Stimulated activated CD8-positive, alpha-beta memory T cell treated with anti-CD3 and anti-CD28 coated beads, Interleukin-15, amount 100 ng/mL, for 24 hours (primary cell): Measurements from ENCODE around the gene AEBP2.
"Not testable (repeated sequence)": the region's sequence is repeated elsewhere in the genome, so short reads cannot be mapped to it uniquely, and the experiment has no call there.

Source experiments
- DNase-seq: peaks from one replicate; pipeline ENCODE4 v3.0.0-alpha.2; 2020; ENCODE audit warnings: low read depth

The AEBP2 gene, protein sequence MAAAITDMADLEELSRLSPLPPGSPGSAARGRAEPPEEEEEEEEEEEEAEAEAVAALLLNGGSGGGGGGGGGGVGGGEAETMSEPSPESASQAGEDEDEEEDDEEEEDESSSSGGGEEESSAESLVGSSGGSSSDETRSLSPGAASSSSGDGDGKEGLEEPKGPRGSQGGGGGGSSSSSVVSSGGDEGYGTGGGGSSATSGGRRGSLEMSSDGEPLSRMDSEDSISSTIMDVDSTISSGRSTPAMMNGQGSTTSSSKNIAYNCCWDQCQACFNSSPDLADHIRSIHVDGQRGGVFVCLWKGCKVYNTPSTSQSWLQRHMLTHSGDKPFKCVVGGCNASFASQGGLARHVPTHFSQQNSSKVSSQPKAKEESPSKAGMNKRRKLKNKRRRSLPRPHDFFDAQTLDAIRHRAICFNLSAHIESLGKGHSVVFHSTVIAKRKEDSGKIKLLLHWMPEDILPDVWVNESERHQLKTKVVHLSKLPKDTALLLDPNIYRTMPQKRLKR

DNA sequence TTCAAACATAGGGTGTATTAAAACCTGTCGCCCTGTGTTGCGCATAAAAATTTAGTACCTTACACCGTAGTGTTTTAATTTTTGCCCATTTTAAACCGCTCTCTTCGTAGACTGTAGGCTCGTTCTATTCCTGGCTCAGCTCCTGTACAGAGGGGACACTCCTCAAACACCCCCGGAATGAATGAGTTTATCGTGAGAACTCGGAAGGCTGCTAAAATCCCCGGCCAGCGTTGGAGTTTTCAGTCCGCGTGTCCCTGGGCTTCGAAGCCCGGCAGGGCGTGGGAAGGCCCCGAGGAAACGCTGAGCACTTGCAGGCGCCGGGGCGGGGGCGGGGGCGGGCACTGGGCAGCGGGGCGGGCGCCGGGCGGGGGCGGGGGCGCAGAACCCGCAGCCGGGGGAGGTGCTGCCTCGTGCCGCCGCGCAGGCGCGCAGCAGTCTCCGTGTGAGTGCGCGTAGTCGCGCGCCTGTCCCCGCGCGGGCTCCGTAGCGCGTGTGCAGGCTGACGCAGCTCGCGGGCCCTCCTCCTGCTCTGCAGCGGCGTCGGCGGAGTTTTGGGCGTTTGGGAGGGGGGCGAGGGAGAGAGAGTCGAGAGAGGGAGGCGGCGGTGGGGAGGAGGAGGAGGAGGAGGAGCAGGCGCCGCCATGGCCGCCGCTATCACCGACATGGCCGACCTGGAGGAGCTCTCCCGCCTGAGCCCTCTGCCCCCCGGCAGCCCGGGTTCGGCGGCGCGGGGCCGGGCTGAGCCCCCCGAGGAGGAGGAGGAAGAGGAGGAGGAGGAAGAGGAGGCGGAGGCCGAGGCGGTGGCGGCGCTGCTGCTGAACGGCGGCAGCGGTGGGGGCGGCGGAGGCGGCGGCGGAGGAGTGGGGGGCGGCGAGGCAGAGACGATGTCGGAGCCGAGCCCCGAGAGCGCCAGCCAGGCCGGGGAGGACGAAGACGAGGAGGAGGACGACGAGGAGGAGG, at the start of gene AEBP2:
Gene AEBP2, plus strand, starts transcription at position 434 of the 960 bp plus-strand sequence. Its CDS starts 208 bp downstream, at position 642.
- peak; percentile 58 for DNase-seq

DNA sequence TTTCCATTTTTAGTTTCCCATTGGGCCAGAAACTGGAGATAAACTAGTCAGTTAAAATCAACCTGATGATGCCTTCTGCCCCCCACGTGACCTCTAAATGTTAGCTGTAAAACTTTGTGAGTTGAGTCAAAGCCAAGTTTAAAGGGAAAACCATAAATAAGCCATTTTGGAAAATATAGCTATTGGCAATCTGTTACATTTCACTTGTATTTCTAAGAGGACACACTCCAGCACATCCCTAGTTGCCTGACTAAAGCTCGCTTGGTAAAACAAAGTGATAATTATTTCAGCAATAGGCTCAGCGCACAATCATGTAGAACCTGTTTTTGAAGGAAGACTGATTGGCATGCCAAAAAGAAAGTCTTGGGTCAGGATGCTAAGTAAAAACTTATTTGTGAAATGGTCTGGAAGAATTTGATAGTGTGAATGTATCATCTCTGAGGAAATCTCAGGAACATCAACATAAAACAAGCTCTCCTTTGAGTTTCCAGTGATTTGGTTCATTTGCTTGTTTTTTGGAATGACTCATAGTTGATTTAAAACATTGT, 49.2 kb upstream of the AEBP2 start:
- DNase-seq, result no peak

DNA sequence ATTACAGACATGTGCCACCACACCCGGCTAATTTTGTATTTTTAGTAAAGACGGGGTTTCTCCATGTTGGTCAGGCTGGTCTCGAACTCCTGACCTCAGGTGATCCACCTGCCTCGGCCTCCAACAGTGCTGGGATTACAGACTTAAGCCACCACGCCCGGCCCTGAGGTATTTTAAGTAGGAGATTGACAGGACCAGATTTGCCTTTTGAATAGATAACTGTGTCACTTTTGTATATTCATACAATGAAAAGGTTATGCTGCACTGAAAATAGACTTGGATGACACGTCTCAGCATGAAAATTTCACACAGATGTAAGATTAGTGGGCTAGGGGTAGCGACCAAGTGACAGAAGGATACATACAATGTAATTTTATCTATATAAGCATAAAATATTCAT, 46.6 kb upstream of the AEBP2 start:
- not testable (repeated sequence) for DNase-seq

DNA sequence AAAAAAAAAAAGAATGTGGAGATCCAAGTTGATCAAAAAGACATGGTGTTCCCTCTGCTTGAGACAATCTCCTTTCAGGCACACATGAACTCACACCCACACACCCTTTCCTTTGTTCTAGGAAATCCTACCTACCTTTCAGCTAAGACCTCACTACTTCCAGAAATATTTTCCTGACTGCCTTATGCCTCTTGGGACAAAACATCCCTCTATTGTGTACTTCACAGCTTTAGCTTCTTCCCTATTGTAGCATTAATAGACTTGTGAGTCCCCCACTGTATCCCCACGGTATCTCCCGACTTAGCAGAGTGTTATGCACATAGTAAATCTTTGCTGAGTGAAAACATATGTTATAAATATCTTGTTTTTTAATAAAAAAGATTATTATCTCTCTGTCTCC, 44.9 kb upstream of the AEBP2 start:
- no peak for DNase-seq

- DNase-seq, result no peak
These were observed 41.8 kb upstream of the AEBP2 start for GRCh38 chr12:19397534-19397933.

DNA sequence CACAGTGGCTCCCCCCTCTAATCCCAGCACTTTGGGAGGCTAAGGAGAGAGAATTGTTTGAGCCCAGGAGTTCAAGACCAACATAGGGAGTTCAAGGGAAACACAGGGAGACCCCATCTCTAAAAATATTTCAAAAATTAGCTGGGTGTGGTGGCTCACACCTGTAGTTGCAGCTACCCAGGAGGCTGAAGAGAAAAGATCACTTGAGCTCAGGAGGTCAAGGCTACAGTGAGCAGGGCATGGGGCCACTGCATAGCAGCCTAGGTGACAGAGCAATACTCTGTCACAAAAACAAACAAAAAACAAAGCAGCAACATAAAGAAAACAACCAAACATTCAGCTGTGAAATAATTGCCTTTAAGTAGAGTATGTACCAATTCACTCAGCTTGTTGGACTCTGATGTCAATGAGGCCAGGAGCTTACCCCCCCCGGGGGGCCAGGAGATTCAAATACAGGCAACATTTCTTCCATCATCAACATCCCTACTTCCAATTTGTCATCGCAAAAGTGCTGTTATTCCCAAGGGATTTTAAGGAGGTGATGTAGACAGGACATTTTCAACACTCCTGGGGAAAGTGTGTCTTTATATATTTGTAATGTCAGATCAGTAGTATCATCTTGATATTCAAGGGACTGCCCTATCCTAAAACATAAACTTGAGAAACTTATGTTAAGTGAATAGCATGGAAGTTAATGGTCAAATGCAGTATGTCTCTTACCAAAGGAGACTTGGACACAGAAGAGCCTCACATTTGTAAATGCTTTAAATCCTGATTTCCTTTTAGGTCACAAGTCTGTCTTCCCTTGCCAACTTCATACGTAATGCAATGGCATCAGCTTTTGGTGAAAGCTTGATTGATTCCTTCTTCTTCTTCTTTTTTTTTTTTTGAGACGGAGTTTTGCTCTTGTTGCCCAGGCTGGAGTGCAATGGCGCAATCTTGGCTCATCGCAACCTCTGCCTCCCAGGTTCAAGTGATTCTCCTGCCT, 40.6 kb upstream of the AEBP2 start:
- no peak for DNase-seq

- DNase-seq, result not testable (repeated sequence)
These were observed 38.5 kb upstream of the AEBP2 start for GRCh38 chr12:19400649-19401285.

- DNase-seq, result no peak
These were observed 37.1 kb upstream of the AEBP2 start for GRCh38 chr12:19402211-19402610.

DNA sequence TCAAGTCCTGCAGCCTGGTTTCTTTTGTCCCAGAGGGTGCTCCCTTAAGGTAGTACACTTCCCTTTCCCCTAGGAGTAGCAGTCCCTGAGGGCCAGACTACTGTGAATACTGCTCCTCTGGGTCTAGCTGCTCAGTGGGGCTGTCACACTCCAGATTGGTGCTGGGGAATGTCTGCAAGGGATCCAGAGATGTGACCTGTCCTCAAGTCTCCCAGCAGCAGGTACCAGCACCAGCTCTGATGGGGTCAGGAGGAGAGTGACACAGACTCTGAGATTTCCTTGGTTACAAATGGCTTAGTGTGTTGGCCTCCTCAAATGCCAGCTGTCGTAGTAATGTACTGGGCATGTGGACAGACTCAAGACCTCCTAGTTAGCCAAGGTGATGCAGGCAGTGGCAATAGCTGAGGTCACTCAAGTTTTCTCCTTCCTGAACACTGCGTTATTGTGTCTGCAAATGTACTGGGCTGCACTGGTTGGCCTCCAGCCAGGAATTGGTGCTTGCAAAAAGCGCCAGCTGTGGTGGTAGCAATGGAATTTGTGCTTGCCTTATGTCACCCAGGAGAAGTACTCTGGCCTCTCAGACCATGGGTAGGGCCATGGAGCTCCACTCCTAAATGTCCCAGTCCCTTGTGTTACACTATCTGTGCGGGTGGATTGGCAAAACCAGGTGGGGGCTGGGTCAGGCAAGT, 36.4 kb upstream of the AEBP2 start:
- no peak for DNase-seq

DNA sequence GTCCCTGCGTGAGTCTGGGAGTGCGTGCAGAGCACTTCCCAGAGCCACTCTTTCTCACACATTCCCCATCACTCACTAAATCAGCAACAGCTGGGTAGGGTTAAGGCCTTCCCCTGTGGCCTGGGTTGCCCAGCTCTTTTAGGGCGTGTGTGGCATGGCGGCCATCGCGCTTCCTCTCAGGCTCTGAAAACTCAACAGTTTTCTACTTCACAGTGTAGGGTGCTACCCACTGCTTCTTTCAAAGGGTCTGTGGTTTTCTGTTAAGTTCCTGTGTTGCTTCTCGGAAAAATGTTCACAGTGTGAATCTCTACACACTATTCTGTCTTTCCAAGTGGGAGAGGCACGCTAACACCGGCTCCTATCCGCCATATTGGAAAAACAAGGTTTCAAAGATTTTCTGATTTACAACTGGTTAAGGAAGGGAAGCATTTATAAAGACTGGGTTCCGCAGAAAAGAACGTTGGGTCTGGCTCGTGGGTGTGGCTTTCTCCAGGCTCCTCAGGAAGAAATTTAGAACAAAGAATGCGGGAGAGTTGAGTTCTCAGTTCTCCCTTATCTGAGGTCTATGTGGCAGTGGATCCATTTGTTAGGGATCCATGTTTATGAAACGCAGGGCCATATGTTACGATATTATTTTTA, 34.9 kb upstream of the AEBP2 start:
- DNase-seq, result no peak

- no peak for DNase-seq
These were observed 29.9 kb upstream of the AEBP2 start for GRCh38 chr12:19409376-19409775.

DNA sequence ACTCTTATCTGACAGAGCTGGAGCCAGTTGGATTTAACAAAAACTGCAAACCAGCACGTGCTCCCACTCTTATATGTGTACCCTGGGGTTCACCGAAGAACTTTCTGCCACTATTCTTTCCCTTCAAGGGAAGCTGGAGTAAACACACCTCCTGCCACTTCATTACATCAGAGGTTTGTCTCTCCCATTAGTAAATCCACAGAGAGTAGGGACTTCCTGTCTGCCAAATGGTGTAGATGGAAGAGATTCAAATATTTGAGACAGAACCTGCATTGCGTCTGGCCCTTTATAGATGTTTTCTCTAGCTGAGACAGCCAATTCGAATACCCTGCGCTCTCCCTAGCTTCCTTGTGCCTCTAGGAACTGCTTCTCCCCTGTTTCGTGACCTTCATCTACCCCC, 29.1 kb upstream of the AEBP2 start:
- DNase-seq, result no peak

DNA sequence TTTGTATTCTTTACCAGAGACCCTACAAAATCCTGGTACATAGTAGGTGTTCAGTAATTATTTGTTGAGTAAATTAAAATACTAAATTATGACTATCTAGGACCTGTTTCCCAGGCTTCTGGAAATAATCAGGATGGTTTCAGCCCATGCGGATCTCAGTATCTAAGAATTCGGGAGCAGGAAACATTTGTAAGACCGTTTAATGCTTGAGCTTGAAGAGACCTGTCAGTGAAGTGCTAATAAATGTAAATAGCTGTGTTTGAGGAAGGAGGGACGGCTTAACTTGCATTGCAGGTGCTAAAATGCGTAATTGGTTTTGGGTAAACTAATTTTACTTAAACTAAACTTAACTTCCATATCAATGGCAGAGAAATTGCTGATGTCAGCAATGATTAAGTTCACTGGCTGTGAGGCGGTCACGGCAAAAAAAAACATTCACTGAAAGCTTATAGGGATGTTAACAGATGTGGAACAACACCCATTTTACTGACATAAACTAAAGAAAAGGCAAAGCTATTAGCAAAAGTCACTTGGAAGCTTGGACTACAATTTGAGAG, 28.6 kb upstream of the AEBP2 start:
- DNase-seq, result no peak

DNA sequence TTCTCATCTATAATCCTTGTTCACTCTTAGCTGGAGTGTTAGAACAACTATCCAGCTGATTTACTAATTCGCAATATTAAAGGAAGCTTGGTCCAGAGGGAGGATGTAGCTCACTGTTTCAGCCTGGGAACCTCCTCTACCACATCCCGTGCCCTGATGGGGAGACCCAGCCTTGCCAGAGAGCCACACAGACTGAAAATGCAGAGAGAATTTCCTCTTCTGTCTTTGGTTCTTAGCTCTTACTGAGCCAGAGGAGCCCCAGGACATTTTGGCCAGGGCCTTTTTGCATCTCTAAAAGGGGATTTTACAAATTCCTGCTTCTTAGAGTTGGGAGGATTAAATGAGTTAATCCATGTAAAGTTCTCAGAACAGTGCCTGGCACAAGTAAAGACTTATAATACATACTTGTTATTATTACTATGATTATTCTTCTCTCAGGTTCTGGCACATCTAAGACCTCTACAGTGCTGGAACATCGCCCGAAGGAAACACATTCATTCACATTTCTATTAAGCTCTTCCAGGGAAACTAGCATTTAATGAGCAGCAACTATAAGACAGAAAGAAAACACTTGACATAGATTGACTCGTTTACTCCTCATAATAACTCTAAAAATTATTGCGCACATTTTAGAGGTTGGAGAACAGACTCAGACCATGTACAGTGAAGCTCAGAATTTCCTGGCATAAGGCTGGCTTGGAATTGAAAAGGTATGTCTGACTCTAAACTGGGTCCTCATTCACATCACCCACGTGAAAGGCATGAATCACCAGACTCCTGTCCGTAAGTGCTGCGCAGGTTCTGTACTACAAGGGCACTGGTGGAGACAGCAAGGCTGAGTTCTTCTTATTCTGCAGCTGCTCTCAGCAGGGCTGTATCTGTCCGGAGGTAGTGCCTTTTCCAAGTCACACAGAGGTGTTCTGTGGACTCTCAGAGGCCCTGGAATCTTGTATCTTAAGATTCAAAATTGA, 27.8 kb upstream of the AEBP2 start:
- DNase-seq, result no peak

- no peak for DNase-seq
These were observed 26.4 kb upstream of the AEBP2 start for GRCh38 chr12:19412844-19413243.

DNA sequence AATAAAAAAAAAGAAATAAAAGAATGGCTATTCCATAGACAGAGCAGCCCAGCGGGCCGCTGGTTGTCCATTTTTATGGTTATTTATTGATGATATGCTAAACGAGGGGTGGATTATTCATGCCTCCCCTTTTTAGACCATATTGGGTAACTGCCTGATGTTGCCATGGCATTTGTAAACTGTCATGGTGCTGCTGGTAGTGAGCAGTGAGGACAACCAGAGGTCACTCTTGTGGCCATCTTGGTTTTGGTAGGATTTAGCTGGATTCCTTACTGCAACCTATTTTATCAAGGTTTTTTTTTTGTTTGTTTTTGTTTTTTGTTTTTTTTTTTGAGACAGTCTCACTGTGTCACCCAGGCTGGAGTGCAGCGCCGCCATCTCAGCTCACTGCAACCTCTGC, 25.7 kb upstream of the AEBP2 start:
- not testable (repeated sequence) for DNase-seq

DNA sequence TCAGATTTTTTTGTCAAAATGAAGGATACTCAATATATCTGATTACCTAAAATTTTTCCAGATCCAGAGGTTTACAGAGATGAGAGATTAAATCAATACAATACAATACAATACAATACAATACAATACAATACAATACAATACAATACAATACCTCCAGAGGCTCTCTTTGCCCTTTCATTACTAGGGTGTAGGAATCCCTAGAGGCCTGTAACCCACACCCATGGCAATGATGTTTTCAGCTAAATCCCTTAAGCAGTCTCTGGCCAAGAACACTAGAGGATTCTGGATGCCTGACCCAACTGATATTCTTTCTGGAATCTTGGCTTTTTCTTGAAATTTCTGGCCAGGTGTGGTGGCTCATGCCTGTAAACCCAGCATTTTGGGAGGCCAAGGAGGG, 23.7 kb upstream of the AEBP2 start:
- DNase-seq, result no peak

DNA sequence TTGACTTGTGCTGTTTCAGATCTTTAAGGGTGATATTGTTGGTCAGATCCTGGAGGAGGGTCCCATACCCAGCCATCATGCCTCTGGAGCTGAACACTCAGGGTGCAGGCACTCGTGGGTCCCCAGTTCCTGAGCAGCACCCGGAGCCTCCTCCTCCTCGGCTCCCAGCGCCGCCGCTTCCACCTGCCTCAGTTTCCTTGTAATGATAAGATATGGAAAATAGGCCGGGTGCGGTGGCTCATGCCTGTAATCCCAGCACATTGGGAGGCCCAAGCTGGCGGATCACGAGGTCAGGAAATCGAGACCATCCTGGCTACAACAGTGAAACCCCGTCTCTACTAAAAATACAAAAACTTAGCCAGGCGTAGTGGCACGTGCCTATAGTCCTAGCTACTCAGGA, 20.2 kb upstream of the AEBP2 start:
- DNase-seq, result no peak
